T-helper 1 cell treated with Interleukin-12 subunit alpha and Interleukin-12 subunit beta and Interleukin-4 antibody, amounts not matched to agents 30 μg/mL and 1 μg/mL, for 36 hours (primary cell): Measurements from ENCODE around the gene THSD4.

ENCODE experiments used
- H3K27ac Mint-ChIP-seq: one replicate; pipeline ENCODE4 v1.8.0; 2021; ENCODE audit warnings: mild to moderate bottlenecking, mixed read lengths
- H3K27me3 Mint-ChIP-seq: one replicate; pipeline ENCODE4 v1.8.0; 2021; ENCODE audit warnings: low read depth, mixed read lengths
- H3K36me3 Mint-ChIP-seq: one replicate; pipeline ENCODE4 v1.8.0; 2021; ENCODE audit warnings: low read depth, mixed read lengths
- H3K4me1 Mint-ChIP-seq: one replicate; pipeline ENCODE4 v1.8.0; 2021; ENCODE audit warnings: low read depth, mixed read lengths
- H3K4me3 Mint-ChIP-seq: one replicate; pipeline ENCODE4 v1.8.0; 2021; ENCODE audit warnings: mild to moderate bottlenecking, moderate library complexity, mixed read lengths
- H3K9me3 Mint-ChIP-seq: one replicate; pipeline ENCODE4 v1.8.0; 2021; ENCODE audit warnings: mixed read lengths

THSD4 gene

DNA sequence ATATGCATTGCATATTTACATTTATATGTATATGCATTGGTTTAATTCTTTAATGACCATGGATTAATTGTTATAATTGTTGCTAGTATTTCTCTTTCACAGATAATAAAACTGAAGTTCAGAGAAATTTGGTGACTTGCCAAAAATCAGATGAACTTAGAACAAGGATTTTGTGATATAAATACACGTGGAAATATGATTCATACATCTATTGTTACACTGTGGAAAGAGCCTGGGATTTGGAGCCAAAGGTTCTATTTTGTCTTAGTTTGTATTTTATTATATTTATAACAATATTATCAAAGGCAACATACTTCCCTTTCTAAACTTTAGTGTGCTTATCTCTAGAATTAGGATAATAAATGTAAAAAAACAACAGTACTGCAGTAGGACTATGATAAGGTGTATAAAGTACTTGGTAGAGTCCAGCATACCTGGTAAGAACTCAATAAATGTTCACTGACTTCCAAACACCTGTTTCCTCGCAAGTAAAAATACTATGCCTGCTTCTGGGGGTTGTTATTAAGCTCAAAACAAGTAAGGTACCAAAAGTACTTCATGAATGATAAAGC is 342.9 kb downstream of the THSD4 start:
- Mint-ChIP-seq H3K9me3 (no peaks in the 10 kb centered on the region), H3K4me1 (no peaks in the 10 kb centered on the region), H3K27me3 (peaks cover 8% of the 10 kb centered on the region), H3K27ac (no peak overlapping the region), H3K36me3 (no peaks in the 10 kb centered on the region), H3K4me3 (no peak overlapping the region)

DNA sequence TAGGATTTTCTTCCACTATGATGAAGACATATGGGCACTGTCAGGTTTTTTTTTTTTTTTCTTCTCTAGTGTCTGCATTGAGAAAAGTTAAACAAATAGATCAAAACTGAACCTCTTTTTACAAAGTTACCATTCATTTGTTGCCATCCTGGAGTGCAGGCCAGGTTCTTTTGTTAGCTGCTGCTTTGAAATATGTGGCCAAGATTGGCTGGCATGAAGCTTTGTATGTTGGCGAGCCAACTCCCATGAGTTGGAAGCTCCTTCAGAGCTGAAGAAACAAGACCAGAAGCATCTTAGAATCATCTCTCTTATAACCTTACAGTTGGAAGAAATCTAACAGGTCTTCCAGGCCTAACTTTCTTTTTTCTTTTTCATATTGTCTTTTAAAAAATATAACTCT is 346.5 kb downstream of the THSD4 start:
- H3K27me3 Mint-ChIP-seq: peaks cover 10% of the 10 kb centered on the region

DNA sequence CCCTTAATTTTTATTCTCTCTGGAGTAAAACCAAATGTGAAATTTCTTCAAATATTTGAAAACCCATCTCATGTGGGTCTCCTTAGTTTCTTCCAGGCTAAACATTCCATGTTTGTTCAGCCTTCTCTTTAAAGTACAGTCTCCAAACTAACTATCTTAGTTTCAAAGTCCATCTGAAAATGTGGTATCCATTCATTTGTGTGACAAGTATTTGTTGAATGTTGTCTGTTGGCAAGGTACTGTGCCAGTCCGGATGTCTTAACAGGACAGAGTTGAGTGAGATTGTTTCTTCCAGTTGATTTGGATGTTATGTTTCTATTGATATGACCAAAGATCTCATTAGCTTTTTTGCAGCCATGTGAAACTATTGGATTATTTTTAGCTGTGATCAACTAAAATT is 347.4 kb downstream of the THSD4 start:
- Mint-ChIP-seq H3K4me3 (no peak overlapping the region), H3K36me3 (no peaks in the 10 kb centered on the region), H3K4me1 (no peaks in the 10 kb centered on the region), H3K9me3 (no peaks in the 10 kb centered on the region), H3K27ac (no peak overlapping the region), H3K27me3 (peaks cover 10% of the 10 kb centered on the region)

More for the DNA sequence above, 346.5 kb downstream of the THSD4 start:
- Mint-ChIP-seq H3K4me1 (no peaks in the 10 kb centered on the region), H3K4me3 (no peak overlapping the region), H3K9me3 (no peaks in the 10 kb centered on the region), H3K27ac (no peak overlapping the region), H3K36me3 (no peaks in the 10 kb centered on the region)

DNA sequence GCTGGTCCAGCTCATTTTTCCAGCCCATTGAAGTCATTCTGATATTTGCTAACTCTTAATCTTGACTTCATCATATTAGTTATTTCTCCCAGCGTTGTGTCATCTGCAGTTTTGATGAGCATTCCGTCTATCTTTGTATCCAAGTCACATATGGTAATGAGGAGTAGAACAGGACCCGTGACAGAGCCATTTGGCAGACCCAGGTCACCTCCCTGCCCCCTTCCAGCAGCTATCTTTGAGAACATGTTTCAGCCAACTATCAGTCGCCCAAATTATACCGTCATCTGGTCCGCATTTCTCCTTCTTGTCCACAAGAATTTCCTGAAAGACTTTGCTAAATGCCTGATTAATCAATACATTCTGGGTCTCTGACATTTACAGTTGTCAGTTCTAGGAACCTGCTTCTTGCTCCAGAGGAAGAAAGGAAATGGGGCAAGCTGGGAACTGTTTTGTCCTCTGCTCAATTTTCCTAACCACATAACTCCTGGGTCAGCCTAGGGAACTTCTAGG is 347.9 kb downstream of the THSD4 start:
- no peaks in the 10 kb centered on the region for H3K4me1 Mint-ChIP-seq
- no peak overlapping the region for H3K27ac Mint-ChIP-seq

DNA sequence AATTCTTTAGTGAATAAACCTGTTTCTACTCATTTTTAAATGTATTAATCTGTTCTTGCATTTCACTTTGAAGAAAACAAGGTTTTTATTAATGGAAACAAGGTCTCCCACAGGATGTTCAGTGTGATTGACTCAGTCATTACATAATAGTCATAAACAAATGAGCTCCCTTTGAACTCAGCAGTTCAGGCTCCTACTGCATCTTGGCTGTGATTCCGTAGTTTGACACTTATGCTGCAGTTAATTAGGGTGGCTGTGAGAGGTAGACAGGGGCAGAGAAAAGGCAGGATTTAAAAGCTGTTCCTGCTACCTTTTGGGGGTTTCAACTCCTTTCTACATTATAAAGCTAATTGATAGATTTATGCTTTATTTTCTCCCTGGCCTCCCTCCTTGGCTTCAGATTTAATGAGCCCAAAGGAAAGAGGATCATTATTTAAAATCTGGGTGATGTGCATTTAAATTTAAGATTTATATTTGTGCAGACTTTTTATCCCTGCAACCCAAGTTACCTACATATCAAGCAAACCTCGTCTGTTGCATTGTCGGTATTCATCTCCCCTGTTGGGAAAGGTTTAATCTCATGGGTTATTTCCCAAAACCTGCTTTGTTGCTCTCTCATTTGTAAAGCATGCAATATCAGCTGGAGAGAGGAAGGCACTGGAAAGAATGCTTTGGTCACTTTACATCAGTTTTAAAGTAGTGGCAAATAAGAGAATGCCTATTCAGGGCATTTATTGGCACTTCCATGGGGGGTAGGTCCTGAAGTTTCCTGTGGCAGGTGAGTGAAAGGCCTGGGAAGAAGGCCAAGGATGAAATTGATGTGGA is 350.1 kb downstream of the THSD4 start:
- Mint-ChIP-seq H3K4me1 (no peaks in the 10 kb centered on the region), H3K9me3 (no peaks in the 10 kb centered on the region), H3K27ac (no peak overlapping the region), H3K27me3 (peaks cover 10% of the 10 kb centered on the region), H3K4me3 (no peak overlapping the region), H3K36me3 (no peaks in the 10 kb centered on the region)

More for the DNA sequence above, 347.9 kb downstream of the THSD4 start:
- no peaks in the 10 kb centered on the region for H3K9me3 Mint-ChIP-seq
- H3K36me3 Mint-ChIP-seq: no peaks in the 10 kb centered on the region
- H3K27me3 Mint-ChIP-seq: peaks cover 10% of the 10 kb centered on the region
- H3K4me3 Mint-ChIP-seq: no peak overlapping the region

DNA sequence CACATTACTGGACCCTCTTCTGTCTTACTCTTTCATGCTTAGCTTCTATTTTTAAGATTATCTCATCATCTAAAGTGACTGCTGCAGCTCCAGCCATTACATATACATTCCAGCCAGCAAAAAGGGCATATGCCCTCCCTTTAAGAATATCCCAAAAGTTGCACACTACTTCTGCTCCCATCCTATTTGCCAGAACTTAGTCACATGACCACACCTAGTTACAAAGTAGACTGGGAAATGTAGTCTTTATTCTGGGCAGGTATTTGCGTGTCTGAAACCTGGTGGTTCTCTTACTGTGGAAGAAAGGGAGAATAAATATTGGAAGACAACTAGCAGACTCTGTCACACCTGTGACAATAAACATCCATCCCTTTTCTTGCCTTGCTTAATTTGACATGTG is 353.4 kb downstream of the THSD4 start:
- Mint-ChIP-seq H3K4me1 (peaks cover 3% of the 10 kb centered on the region), H3K27ac (no peak overlapping the region), H3K9me3 (no peaks in the 10 kb centered on the region), H3K36me3 (no peaks in the 10 kb centered on the region), H3K27me3 (no peaks in the 10 kb centered on the region), H3K4me3 (no peak overlapping the region)

DNA sequence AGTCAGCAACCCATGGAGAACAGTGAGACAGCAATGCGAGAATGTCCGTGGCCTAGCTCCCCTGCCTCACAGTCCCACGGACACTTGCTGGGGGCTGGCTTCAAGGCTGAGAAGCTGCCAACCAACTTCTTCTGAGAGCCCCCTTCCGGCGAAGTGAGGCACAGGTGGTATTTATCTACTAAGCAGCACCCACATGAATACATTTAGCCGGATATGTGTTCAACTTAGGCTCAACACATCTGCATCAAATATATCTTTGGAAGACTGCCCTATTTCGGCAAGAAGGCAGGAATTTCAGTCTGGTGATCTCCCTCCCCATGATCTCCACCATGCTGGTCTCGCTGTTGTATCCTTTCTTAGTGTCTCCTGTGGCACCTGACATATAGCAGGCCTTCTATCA is 354.1 kb downstream of the THSD4 start:
- Mint-ChIP-seq H3K36me3 (no peaks in the 10 kb centered on the region), H3K4me1 (peaks cover 3% of the 10 kb centered on the region), H3K27ac (no peak overlapping the region), H3K27me3 (no peaks in the 10 kb centered on the region), H3K4me3 (no peak overlapping the region), H3K9me3 (no peaks in the 10 kb centered on the region)

DNA sequence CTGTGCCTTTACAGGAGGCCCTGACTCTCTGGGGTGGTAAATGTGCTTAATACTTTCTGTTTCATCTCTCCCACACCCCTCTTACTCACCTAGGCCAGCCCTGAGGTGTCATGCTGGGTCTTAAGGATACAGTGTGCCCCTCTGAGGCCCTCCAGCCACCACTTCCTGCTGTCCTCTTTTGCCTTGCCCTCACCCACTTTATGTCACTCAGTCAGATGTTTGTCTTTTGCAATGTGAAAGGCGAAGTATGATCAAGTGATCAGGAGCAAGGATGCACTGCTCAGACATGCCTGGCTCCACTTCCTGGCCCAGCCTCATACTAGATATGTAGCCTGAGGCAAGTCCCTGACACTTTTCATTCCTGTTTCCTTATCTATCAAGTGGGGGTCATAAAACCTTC is 356.1 kb downstream of the THSD4 start:
- H3K36me3 Mint-ChIP-seq: no peaks in the 10 kb centered on the region
- peaks cover 3% of the 10 kb centered on the region for H3K4me1 Mint-ChIP-seq
- no peak overlapping the region for H3K4me3 Mint-ChIP-seq
- H3K27ac Mint-ChIP-seq: peak overlapping the region; percentile 36
- H3K27me3 Mint-ChIP-seq: no peaks in the 10 kb centered on the region
- H3K9me3 Mint-ChIP-seq: no peaks in the 10 kb centered on the region

DNA sequence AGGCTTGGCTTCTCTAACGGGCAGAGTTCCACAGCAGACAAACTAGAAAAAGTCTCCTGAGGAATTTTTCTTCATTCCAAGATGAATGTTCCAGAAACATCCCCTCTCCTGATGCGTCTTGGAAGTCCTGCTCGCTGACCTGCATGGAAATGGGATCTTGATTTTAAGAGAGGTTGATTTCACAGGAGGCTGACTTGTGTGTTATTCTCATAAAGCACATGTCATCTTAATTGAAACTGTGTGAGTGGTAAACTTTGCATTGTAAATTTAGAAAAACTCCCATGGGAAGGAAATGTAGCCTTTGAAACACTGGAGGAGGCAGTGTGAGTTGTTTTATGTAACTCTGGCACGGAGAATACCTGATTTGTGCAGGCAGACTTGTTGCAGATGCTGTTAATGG is 357.3 kb downstream of the THSD4 start:
- Mint-ChIP-seq H3K4me1 (peaks cover 3% of the 10 kb centered on the region), H3K36me3 (no peaks in the 10 kb centered on the region), H3K4me3 (no peak overlapping the region), H3K27ac (no peak overlapping the region), H3K9me3 (no peaks in the 10 kb centered on the region), H3K27me3 (no peaks in the 10 kb centered on the region)

DNA sequence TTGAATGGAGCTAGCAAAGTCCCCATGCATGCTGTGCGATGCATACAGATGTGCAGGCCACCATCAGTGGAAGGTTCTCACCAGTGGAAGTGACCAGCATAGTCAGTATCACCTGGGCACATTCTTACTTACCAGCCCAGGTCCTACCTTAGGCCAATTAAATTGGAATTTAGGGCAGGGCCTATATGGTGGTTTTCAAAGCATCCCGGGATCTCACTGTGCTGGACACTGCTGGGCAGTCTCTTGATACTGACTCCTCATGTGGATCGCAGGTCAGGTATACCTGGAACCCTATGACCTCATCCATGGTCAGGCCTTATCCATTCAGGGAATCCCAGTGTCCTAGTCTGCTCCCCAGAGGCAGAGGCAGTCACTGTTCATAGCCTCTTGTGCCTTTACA is 358.5 kb downstream of the THSD4 start:
- H3K4me1 Mint-ChIP-seq: peaks cover 3% of the 10 kb centered on the region
- no peak overlapping the region for H3K4me3 Mint-ChIP-seq
- no peaks in the 10 kb centered on the region for H3K36me3 Mint-ChIP-seq
- no peak overlapping the region for H3K27ac Mint-ChIP-seq
- no peaks in the 10 kb centered on the region for H3K9me3 Mint-ChIP-seq
- no peaks in the 10 kb centered on the region for H3K27me3 Mint-ChIP-seq

DNA sequence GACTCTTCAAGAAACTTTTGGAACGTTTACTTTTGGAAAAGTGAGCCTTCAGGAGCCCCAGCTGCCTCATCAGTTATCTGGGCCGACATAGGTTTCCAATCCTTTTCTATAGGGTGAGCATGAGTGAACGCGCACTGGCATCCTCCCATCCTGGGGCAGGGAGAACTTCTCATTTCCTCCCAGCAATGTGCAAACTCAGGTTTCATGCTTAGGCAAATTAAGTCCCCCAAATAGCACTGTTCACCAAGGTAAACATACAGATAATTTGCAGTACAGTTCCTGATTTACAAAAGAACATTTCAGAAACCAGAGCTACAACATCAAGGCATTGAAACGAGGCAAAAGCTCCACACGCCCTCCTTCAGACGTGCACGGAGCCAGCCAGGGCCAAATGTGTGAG is 361.6 kb downstream of the THSD4 start:
- Mint-ChIP-seq H3K36me3 (no peaks in the 10 kb centered on the region), H3K4me1 (no peaks in the 10 kb centered on the region), H3K27ac (no peak overlapping the region), H3K27me3 (peaks cover 4% of the 10 kb centered on the region), H3K4me3 (no peak overlapping the region), H3K9me3 (no peaks in the 10 kb centered on the region)

DNA sequence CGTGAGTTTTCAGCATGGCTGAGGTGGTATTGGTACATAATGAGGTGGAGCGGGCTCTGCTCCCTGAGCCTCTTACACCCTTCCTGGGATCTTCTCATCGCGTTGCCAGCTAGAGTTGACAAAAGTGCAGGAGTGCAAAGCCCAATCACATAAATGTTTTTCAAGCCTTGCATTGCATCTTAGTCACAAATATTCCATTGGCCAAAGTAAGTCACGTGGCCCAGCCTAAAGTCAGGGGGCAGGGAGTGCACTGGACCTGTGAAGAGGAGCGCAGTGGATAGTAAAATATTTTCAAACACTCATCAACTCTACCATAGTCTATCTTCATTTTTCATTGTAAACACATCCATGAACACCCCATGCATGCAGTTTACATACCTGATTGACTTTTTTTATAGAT is 365.3 kb downstream of the THSD4 start:
- no peaks in the 10 kb centered on the region for H3K4me1 Mint-ChIP-seq
- peaks cover 4% of the 10 kb centered on the region for H3K27me3 Mint-ChIP-seq
- no peak overlapping the region for H3K4me3 Mint-ChIP-seq
- H3K36me3 Mint-ChIP-seq: no peaks in the 10 kb centered on the region
- no peaks in the 10 kb centered on the region for H3K9me3 Mint-ChIP-seq
- H3K27ac Mint-ChIP-seq: no peak overlapping the region

DNA sequence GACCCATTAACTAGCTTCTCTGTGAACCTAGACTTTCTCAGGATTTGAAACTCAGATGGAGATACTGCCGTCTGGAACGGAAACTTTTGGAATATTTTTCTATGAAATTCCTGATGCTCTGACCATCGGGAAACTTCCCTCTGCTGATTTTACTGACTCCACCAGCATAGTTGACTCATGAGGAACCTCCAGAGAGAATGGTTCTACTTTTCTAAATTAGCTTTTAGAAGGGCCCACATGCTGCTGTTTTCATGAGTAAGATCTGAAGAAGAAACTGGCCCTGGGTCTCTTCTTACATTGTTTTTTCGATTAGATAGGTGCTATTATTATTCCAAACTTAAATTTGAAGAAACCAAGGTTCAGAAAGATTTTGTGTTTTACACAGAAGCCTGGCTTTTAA is 368.8 kb downstream of the THSD4 start:
- Mint-ChIP-seq H3K27me3 (peaks cover 12% of the 10 kb centered on the region), H3K9me3 (no peaks in the 10 kb centered on the region), H3K4me3 (no peak overlapping the region), H3K36me3 (no peaks in the 10 kb centered on the region), H3K27ac (no peak overlapping the region), H3K4me1 (no peaks in the 10 kb centered on the region)

DNA sequence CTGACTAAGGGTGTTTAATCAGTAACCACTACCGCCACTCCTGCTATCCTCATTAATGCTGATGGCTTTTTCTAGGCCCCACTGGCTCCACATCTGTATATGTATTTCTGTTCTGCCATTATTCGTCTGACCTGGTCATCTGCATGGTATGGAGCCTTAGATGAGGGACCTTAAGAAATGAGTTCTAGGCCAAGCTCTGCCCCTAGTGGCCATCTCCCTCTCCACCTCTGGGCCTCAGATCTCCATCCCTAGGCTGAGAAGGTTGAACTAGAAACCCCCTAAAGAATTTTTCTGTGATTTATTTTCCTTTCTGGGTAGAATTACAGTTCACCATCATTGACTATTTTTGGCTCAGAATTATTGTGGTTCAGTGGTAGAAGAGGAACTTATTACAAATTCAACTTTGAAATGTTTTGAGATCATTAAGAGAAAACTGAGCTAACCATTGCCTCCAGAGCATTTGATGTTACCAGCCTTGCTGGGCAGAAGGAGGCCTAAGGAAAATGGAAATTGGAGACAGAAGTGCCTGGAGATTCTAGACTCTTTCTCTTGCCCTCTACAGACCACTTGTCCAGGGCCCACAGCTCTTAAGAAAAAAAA is 369.9 kb downstream of the THSD4 start:
- no peaks in the 10 kb centered on the region for H3K9me3 Mint-ChIP-seq
- H3K27me3 Mint-ChIP-seq: peaks cover 12% of the 10 kb centered on the region
- H3K4me1 Mint-ChIP-seq: no peaks in the 10 kb centered on the region
- no peak overlapping the region for H3K4me3 Mint-ChIP-seq
- H3K27ac Mint-ChIP-seq: no peak overlapping the region
- H3K36me3 Mint-ChIP-seq: no peaks in the 10 kb centered on the region

DNA sequence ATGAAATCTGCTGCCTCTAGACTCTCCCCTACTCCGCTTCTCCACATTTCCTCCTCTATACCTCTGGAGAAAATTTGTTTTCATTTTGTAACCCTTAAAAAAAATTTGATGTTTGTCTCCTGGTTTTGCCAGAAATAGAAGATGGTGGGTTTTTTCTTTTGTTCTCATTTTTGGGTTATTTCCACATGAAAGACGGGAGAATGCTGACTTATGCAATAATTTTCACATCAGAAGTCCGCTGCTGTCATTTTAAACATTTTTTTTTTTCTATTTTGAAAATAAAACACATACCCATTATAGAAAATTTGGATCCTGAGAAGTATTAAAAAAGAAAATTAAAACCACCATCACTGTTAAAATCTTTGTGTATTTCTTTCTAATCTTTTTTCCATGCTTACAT is 374.3 kb downstream of the THSD4 start:
- H3K27ac Mint-ChIP-seq: no peak overlapping the region
- H3K27me3 Mint-ChIP-seq: peaks cover 8% of the 10 kb centered on the region
- no peaks in the 10 kb centered on the region for H3K36me3 Mint-ChIP-seq
- H3K4me1 Mint-ChIP-seq: no peaks in the 10 kb centered on the region
- no peak overlapping the region for H3K4me3 Mint-ChIP-seq
- no peaks in the 10 kb centered on the region for H3K9me3 Mint-ChIP-seq
